GM23338 (cell line): ENCODE measurements around the gene OTOP2. TPM values are rescaled to one million over a fixed set of nuclear protein-coding genes. Genes with fewer than 3 reads are reported as not detected.

Source experiments
- ATAC-seq: fragments of 200-7000 bp; cut with Tn5 transposase; 3 replicates; pipeline ENCODE4 v1.9.1; 2020
- DNase-seq: peaks from one replicate; pipeline ENCODE4 v3.0.0-alpha.2; 2015; ENCODE audit warnings: low spot score
- H2AFZ ChIP-seq: fragments of 200-600 bp; sonication (generic); 2 replicates; pipeline ENCODE4 v1.8.0; 2016; ENCODE audit warnings: antibody characterized with exemption, mild to moderate bottlenecking, moderate library complexity
- H3F3A ChIP-seq: fragments of 200-600 bp; sonication (generic); replicated peaks from 2 replicates; pipeline ENCODE4 v1.8.0; 2017; ENCODE audit warnings: antibody characterized with exemption, mixed run types, low read depth
- H3K27ac ChIP-seq: fragments of 200-600 bp; sonication (generic); 2 replicates; pipeline ENCODE4 v1.6.1; 2016; ENCODE audit warnings: low read depth
- H3K27me3 ChIP-seq: fragments of 200-600 bp; sonication (generic); 2 replicates; pipeline ENCODE4 v1.8.0; 2016; ENCODE audit warnings: mild to moderate bottlenecking, mixed run types, moderate library complexity; ENCODE audit not compliant: insufficient read depth
- H3K36me3 ChIP-seq: fragments of 200-600 bp; sonication (generic); 2 replicates; pipeline ENCODE4 v1.8.0; 2016; ENCODE audit warnings: mild to moderate bottlenecking; ENCODE audit not compliant: insufficient read depth
- H3K4me1 ChIP-seq: fragments of 200-600 bp; sonication (generic); 2 replicates; pipeline ENCODE4 v1.8.0; 2016; ENCODE audit warnings: mild to moderate bottlenecking, moderate library complexity; ENCODE audit not compliant: insufficient read depth
- H3K4me2 ChIP-seq: fragments of 200-600 bp; sonication (generic); 2 replicates; pipeline ENCODE4 v1.7.1; 2017; ENCODE audit warnings: mixed run types
- H3K4me3 ChIP-seq: fragments of 200-600 bp; sonication (generic); 2 replicates; pipeline ENCODE4 v1.6.1; 2016; ENCODE audit warnings: mixed run types
- H3K79me2 ChIP-seq: fragments of 200-600 bp; sonication (generic); replicated peaks from 2 replicates; pipeline ENCODE4 v1.8.0; 2017; ENCODE audit warnings: mild to moderate bottlenecking; ENCODE audit not compliant: insufficient read depth
- H3K9me2 ChIP-seq: fragments of 200-600 bp; sonication (generic); 2 replicates; pipeline ENCODE4 v1.8.0; 2017; ENCODE audit not compliant: insufficient read depth
- H4K20me1 ChIP-seq: fragments of 200-600 bp; sonication (generic); replicated peaks from 2 replicates; pipeline ENCODE4 v1.8.0; 2017; ENCODE audit warnings: mild to moderate bottlenecking; ENCODE audit not compliant: insufficient read depth
- H3K27ac Mint-ChIP-seq: 2 replicates; pipeline ENCODE4 v1.8.0; 2020; ENCODE audit warnings: inconsistent platforms, mild to moderate bottlenecking, moderate library complexity, mixed read lengths
- H3K27me3 Mint-ChIP-seq: 3 replicates; pipeline ENCODE4 v1.8.0; 2022; ENCODE audit warnings: low read depth, mild to moderate bottlenecking, moderate library complexity, mixed read lengths, inconsistent platforms; ENCODE audit not compliant: insufficient read depth, poor library complexity
- H3K36me3 Mint-ChIP-seq: 3 replicates; pipeline ENCODE4 v1.8.0; 2021; ENCODE audit warnings: low read depth, mild to moderate bottlenecking, inconsistent platforms, moderate library complexity, mixed read lengths
- H3K4me1 Mint-ChIP-seq: 3 replicates; pipeline ENCODE4 v1.8.0; 2020; ENCODE audit warnings: mild to moderate bottlenecking, inconsistent platforms, mixed read lengths
- H3K4me3 Mint-ChIP-seq: 3 replicates; pipeline ENCODE4 v1.8.0; 2021; ENCODE audit warnings: moderate library complexity, mild to moderate bottlenecking, inconsistent platforms, mixed read lengths
- H3K9me3 Mint-ChIP-seq: 3 replicates; pipeline ENCODE4 v1.8.0; 2020; ENCODE audit warnings: moderate library complexity, mild to moderate bottlenecking, inconsistent platforms, mixed read lengths
- CREB1 ChIP-seq: fragments of 250-450 bp; sonication (Bioruptor Pico); IDR thresholded peaks from 2 replicates; pipeline ENCODE4 v1.5.0; 2020; ENCODE audit warnings: low read depth, mild to moderate bottlenecking, moderate library complexity
- CTCF ChIP-seq, 2 experiments: fragments of 200-600 bp in 1 of 2; sonication (generic) in 1 of 2; conservative IDR thresholded peaks; 2 replicates each; pipeline versions ENCODE4 v1.5.1 to v1.6.1; 2016 to 2017; ENCODE audit warnings: antibody characterized with exemption in 2 of 2, low read depth in 2 of 2, mild to moderate bottlenecking in 2 of 2, moderate library complexity in 1 of 2
- NANOG ChIP-seq: IDR thresholded peaks from 2 replicates; pipeline ENCODE4 v1.6.1; 2016; ENCODE audit warnings: antibody characterized with exemption, borderline replicate concordance
- polyA plus RNA-seq: library from polyadenylated mRNA; unstranded; fragments of >200 nt; fragmentation: Nextera tagmentation; extraction: Ambion mirVana; gene quantifications from 2 replicates; pipeline ENCODE4 v1.2.1, GENCODE V29; 2016
- total RNA-seq: library from RNA; depleted of rRNA; stranded (reverse); fragments of >200 nt; shearing (Covaris generic); gene quantifications from 2 replicates; pipeline ENCODE4 v1.2.3, GENCODE V29; 2014

Gene OTOP2
- total and polyA plus RNA-seq, 2 experiments from 2014 or later = not detected

DNA sequence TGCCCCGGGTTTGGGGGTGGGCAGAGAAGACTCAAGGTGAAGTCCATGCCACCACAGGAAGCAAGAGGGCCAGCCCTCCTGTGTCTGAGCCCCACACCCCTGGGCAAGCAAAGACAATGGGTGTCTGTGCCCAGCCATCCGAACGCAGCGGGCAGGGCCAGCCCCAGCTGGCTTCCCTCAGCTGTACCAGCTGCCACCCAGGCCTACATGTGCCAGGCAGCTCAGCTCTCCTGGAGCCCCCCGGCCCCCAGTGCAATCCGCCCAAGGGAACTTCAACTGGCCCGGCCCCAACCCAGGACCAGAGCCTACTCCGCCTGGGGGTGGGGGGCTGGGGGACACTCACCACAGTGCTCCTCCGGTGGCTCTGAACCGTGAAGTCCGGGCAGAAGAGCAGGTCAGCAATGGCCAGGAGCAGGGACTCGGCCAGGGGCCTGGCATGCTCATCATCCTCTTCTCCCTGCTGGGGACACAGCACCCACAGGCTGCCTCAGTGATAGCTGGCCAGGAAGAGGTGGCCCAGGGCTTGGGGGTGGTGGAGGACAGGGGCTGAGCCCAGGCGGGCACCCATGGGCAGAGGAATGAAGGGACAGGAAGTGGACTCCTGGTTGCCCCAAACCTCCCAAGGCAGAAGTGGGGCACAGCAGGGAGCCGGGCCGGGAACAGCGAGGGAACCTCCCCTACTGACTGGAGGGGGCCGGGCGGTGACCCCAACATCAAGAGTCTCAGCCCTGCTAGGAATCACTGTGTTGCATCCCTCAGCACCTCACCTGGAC lies 38.7 kb downstream of the OTOP2 start:
- ATAC-seq (no peak), DNase-seq (no peak)
- Mint-ChIP-seq H3K27me3 (peaks cover 18% of the 10 kb centered on the region), H3K9me3 (no peaks in the 10 kb centered on the region; the same call in 2 of the 3 replicates), H3K27ac (no peak overlapping the region), H3K4me1 (peaks cover 2% of the 10 kb centered on the region), H3K4me3 (no peak overlapping the region), H3K36me3 (no peaks in the 10 kb centered on the region; the same call in 2 of the 3 replicates)
- Histone ChIP-seq H3K36me3 (no peaks in the 10 kb centered on the region), H3F3A (no peaks in the 10 kb centered on the region), H3K4me1 (peaks cover 3% of the 10 kb centered on the region; the same call in 1 of the 2 replicates), H3K4me3 (no peak overlapping the region), H3K79me2 (no peaks in the 10 kb centered on the region), H3K27me3 (peaks cover 6% of the 10 kb centered on the region; the same call in 1 of the 2 replicates), H2AFZ (no peak overlapping the region), H3K27ac (no peak overlapping the region), H3K4me2 (no peak overlapping the region), H3K9me2 (no peaks in the 10 kb centered on the region), H4K20me1 (no peaks in the 10 kb centered on the region)
- TF ChIP-seq CTCF (conservative IDR thresholded peaks at IDR 0.05; ENCODE audit: low read depth in 2 of 2) = no peak
- no peak for TF ChIP-seq CREB1

- TF ChIP-seq CTCF (conservative IDR thresholded peaks at IDR 0.05; ENCODE audit: low read depth in 2 of 2) = peak; percentile 35 to 48
- TF ChIP-seq NANOG = no peak
Measured at GRCh38 chr17:74963656-74964055, 39.6 kb downstream of the OTOP2 start.

More at GRCh38 chr17:74963656-74964055, 39.6 kb downstream of the OTOP2 start:
- Histone ChIP-seq H3K27me3 (peaks cover 5% of the 10 kb centered on the region; the same call in 1 of the 2 replicates), H3K36me3 (no peaks in the 10 kb centered on the region), H3K4me3 (no peak overlapping the region), H2AFZ (no peak overlapping the region), H3F3A (no peaks in the 10 kb centered on the region), H3K79me2 (no peaks in the 10 kb centered on the region), H4K20me1 (no peaks in the 10 kb centered on the region), H3K27ac (no peak overlapping the region), H3K4me2 (no peak overlapping the region), H3K4me1 (peaks cover 6% of the 10 kb centered on the region; the same call in 1 of the 2 replicates), H3K9me2 (no peaks in the 10 kb centered on the region)
- peaks cover 7% of the 10 kb centered on the region for H3K4me1 Mint-ChIP-seq
- H3K27me3 Mint-ChIP-seq = peaks cover 18% of the 10 kb centered on the region
- H3K9me3 Mint-ChIP-seq = no peaks in the 10 kb centered on the region; the same call in 2 of the 3 replicates
- no peak overlapping the region for H3K4me3 Mint-ChIP-seq
- H3K36me3 Mint-ChIP-seq = no peaks in the 10 kb centered on the region; the same call in 2 of the 3 replicates
- peak; percentile 32 for ATAC-seq
- no peak overlapping the region for H3K27ac Mint-ChIP-seq
- DNase-seq = peak; percentile 47
